IPS-11a (cell line): Measurements from ENCODE around the gene PHRF1.
A peak's percentile ranks its signal among the peaks of the same experiment; 100 is the strongest.
"Not testable (repeated sequence)": the region's sequence is repeated elsewhere in the genome, so short reads cannot be mapped to it uniquely, and the experiment has no call there.

Experiments
- H3K4me3 ChIP-seq: one replicate; pipeline ENCODE4 v1.5.1; 2013; ENCODE audit warnings: low read depth, low read length, control low read depth

PHRF1 gene

GRCh38 chr11:571802-572185 is 4.5 kb upstream of the PHRF1 start:
- H3K4me3 ChIP-seq: no peak overlapping the region

- H3K4me3 ChIP-seq: no peak overlapping the region
Measured at GRCh38 chr11:573146-573759, 3.0 kb upstream of the PHRF1 start.

- not testable (repeated sequence) for H3K4me3 ChIP-seq
Measured at GRCh38 chr11:574031-574570, 2.2 kb upstream of the PHRF1 start.

GRCh38 chr11:574632-575312 is 1.5 kb upstream of the PHRF1 start:
- peak overlapping the region; percentile 51 for H3K4me3 ChIP-seq

- peak overlapping the region; percentile 51 for H3K4me3 ChIP-seq
Measured at GRCh38 chr11:575313-575995, 816 bp upstream of the PHRF1 start.

- H3K4me3 ChIP-seq: peak overlapping the region; percentile 93
Measured at GRCh38 chr11:576811-577610, 741 bp downstream of the PHRF1 start.

GRCh38 chr11:577611-577894 is 1.3 kb downstream of the PHRF1 start:
- H3K4me3 ChIP-seq: peak overlapping the region; percentile 93

- H3K4me3 ChIP-seq: no peak overlapping the region
Measured at GRCh38 chr11:578276-579035, 2.2 kb downstream of the PHRF1 start.

- no peak overlapping the region for H3K4me3 ChIP-seq
Measured at GRCh38 chr11:579830-580601, 3.7 kb downstream of the PHRF1 start.

GRCh38 chr11:581342-581741 is 5.1 kb downstream of the PHRF1 start:
- no peak overlapping the region for H3K4me3 ChIP-seq

- H3K4me3 ChIP-seq: no peak overlapping the region
Measured at GRCh38 chr11:581752-582151, 5.5 kb downstream of the PHRF1 start.

- H3K4me3 ChIP-seq: no peak overlapping the region
Measured at GRCh38 chr11:584287-584686, 8.0 kb downstream of the PHRF1 start.

- H3K4me3 ChIP-seq: no peak overlapping the region
Measured at GRCh38 chr11:586376-587316, 10.4 kb downstream of the PHRF1 start.

GRCh38 chr11:587546-587945 is 11.3 kb downstream of the PHRF1 start:
- H3K4me3 ChIP-seq: no peak overlapping the region

- no peak overlapping the region for H3K4me3 ChIP-seq
Measured at GRCh38 chr11:587978-588380, 11.7 kb downstream of the PHRF1 start.

GRCh38 chr11:589798-590197 is 13.5 kb downstream of the PHRF1 start:
- no peak overlapping the region for H3K4me3 ChIP-seq

GRCh38 chr11:590997-591396 is 14.7 kb downstream of the PHRF1 start:
- H3K4me3 ChIP-seq: no peak overlapping the region

- H3K4me3 ChIP-seq: no peak overlapping the region
Measured at GRCh38 chr11:592501-592900, 16.2 kb downstream of the PHRF1 start.

- H3K4me3 ChIP-seq: no peak overlapping the region
Measured at GRCh38 chr11:592918-593317, 16.6 kb downstream of the PHRF1 start.
